Measurements from ENCODE around the gene NXN.

The NXN gene

DNA sequence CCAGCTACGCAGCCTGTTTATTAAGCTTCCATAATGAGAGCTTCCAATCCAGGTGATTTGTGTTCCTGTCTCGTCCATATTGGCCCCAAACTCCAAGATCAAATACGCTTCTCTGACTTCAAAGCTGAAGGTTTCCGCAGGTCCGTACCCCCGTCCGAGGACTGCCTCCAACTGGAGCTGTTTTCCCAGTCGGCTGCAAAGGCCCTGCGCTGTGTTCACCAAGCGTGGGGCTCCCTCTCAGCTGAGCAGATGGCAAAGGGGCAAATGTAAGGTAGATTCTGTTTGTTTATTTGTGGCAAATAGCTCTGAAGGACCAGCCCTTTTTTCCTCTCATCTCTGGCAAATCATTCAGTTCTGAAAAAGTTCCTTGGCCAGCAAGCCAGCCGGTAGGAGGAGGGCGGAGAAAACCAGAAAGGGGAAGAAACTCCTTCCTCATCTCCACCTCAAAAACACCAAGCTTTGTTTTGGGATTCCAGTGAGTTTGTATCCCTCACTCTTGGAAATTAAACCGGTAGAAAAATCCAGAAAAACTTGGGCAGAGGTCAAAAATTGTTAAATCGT is 35.2 kb downstream of the NXN start:
- TF ChIP-seq, protein P1, sequence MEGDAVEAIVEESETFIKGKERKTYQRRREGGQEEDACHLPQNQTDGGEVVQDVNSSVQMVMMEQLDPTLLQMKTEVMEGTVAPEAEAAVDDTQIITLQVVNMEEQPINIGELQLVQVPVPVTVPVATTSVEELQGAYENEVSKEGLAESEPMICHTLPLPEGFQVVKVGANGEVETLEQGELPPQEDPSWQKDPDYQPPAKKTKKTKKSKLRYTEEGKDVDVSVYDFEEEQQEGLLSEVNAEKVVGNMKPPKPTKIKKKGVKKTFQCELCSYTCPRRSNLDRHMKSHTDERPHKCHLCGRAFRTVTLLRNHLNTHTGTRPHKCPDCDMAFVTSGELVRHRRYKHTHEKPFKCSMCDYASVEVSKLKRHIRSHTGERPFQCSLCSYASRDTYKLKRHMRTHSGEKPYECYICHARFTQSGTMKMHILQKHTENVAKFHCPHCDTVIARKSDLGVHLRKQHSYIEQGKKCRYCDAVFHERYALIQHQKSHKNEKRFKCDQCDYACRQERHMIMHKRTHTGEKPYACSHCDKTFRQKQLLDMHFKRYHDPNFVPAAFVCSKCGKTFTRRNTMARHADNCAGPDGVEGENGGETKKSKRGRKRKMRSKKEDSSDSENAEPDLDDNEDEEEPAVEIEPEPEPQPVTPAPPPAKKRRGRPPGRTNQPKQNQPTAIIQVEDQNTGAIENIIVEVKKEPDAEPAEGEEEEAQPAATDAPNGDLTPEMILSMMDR (IDR thresholded peaks at IDR 0.05; ENCODE audit: control insufficient read depth, extremely low read depth, insufficient read depth): no peak
- no peak overlapping the region for H3K4me3 ChIP-seq (ENCODE audit: low read depth, low read length)
- DNase-seq (ENCODE audit: low read depth): no peak

GRCh38 chr17:935485-935884 is 44.1 kb downstream of the NXN start:
- no peak overlapping the region for H3K4me3 ChIP-seq (ENCODE audit: low read depth, low read length)
- DNase-seq (ENCODE audit: low read depth): no peak
- TF ChIP-seq, protein P1 (IDR thresholded peaks at IDR 0.05; ENCODE audit: control insufficient read depth, extremely low read depth, insufficient read depth): no peak

DNA sequence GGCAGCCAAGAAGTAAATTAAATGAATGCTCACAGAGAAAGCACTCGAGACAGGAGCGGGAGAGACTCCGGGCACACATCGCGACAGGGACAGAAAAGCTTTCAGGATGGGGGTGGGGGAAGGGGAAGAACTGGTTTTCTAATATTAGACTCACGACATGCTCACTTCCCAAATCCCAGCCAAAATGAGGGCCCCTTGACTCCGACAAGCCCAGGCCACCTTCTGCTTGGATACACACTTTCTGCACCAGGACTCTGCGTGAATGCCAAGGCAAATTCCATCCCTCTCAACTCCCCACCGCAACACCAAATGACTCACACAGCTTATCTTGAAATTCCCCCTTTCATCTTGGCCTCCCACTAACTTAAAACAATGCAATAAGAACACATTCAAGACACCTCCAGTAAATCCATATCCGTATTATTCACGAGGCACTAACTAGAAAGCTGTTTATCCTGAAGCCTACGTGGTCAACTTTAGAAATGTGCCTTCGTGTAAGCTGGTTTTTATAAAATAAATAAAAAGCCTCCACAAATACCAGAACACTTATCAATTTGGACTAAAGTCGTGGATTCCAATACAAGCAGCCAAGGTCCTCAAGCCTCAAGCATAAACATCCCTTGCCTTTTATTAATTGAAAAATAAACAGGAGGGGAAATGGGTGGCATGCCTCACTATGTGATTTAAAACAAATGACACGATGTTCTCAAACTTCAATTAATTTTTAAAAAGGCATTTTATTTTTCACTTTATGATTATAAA is 46.1 kb downstream of the NXN start:
- DNase-seq (ENCODE audit: low read depth): no peak
- TF ChIP-seq, protein P1 (IDR thresholded peaks at IDR 0.05; ENCODE audit: control insufficient read depth, extremely low read depth, insufficient read depth): no peak
- no peak overlapping the region for H3K4me3 ChIP-seq (ENCODE audit: low read depth, low read length)

DNA sequence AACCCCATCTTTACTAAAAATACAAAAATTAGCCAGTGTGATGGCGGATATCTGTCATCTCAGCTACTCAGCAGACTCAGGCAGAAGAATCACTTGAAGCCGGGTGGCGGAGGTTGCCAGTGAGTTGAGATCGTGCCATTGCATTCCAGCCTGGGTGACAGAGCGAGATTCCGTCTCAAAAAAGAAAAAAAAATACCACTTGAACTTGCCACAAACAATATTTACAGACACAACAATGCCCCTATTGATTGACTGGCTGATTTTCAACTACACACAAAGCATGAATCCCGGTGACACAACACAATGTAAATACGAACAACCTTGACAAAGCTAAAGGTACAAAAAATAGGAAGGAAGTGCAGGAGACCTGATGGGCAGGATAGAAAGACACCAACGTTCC is 49.3 kb downstream of the NXN start:
- TF ChIP-seq, protein P1 (IDR thresholded peaks at IDR 0.05; ENCODE audit: control insufficient read depth, extremely low read depth, insufficient read depth): no peak
- DNase-seq (ENCODE audit: low read depth): peak; percentile 49
- no peak overlapping the region for H3K4me3 ChIP-seq (ENCODE audit: low read depth, low read length)

DNA sequence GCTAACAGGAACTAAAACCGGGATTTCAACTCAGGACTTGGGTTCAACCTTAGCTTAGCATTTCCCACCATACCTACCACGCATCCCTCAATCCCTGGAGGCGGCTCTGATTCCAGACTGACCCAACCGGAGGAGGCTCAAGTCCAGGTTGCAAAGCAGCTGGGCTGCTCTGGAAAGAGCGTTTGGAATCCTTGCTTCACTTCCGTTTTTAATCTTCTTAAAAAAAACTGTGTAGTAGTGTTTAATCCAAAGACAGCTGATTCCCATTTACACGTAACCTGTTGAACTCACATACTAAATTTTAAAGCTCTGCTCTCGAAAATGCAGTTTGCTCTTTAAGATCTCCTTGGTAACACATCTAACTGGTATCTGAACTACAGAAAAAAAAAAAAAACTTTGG is 50.0 kb downstream of the NXN start:
- no peak for DNase-seq (ENCODE audit: low read depth)
- H3K4me3 ChIP-seq (ENCODE audit: low read depth, low read length): no peak overlapping the region
- TF ChIP-seq, protein P1 (IDR thresholded peaks at IDR 0.05; ENCODE audit: control insufficient read depth, extremely low read depth, insufficient read depth): no peak

GRCh38 chr17:927611-928461 is 51.7 kb downstream of the NXN start:
- peak; percentile 27 for DNase-seq (ENCODE audit: low read depth)
- H3K4me3 ChIP-seq (ENCODE audit: low read depth, low read length): no peak overlapping the region
- TF ChIP-seq, protein P1 (IDR thresholded peaks at IDR 0.05; ENCODE audit: control insufficient read depth, extremely low read depth, insufficient read depth): no peak

All from LNCaP clone FGC (cell line).